GM18520 (cell line): Measurements from ENCODE around the gene ZC3H7A.
"Not testable (repeated sequence)": the region's sequence is repeated elsewhere in the genome, so short reads cannot be mapped to it uniquely, and the experiment has no call there.

Experiments used
- ATAC-seq: cut with Tn5 transposase; IDR thresholded peaks from one replicate; pipeline ENCODE4 v1.9.1; 2021; ENCODE audit not compliant: unreplicated experiment

ZC3H7A gene

GRCh38 chr16:11797166-11797956 is at the start of gene ZC3H7A:
Gene ZC3H7A (minus strand): TSS chr16:11797258. CDS start chr16:11782354, 14,904 bp downstream.
- ATAC-seq, result peak; percentile 85

GRCh38 chr16:11844499-11844898 is 47.4 kb upstream of the ZC3H7A start:
- no peak for ATAC-seq

- ATAC-seq, result no peak
Measured at GRCh38 chr16:11843861-11844260, 46.8 kb upstream of the ZC3H7A start.

- no peak for ATAC-seq
Measured at GRCh38 chr16:11843206-11843605, 46.1 kb upstream of the ZC3H7A start.

- no peak for ATAC-seq
Measured at GRCh38 chr16:11841026-11841425, 44.0 kb upstream of the ZC3H7A start.

GRCh38 chr16:11836650-11837244 is 39.7 kb upstream of the ZC3H7A start:
- no peak for ATAC-seq

GRCh38 chr16:11835891-11836649 is 39.0 kb upstream of the ZC3H7A start:
- ATAC-seq, result no peak

GRCh38 chr16:11835309-11835708 is 38.3 kb upstream of the ZC3H7A start:
- ATAC-seq, result no peak

- no peak for ATAC-seq
Measured at GRCh38 chr16:11833951-11834695, 37.1 kb upstream of the ZC3H7A start.

- ATAC-seq, result no peak
Measured at GRCh38 chr16:11828696-11829095, 31.6 kb upstream of the ZC3H7A start.

- ATAC-seq, result not testable (repeated sequence)
Measured at GRCh38 chr16:11825520-11826165, 28.6 kb upstream of the ZC3H7A start.

GRCh38 chr16:11824362-11824761 is 27.3 kb upstream of the ZC3H7A start:
- no peak for ATAC-seq

GRCh38 chr16:11823645-11824044 is 26.6 kb upstream of the ZC3H7A start:
- not testable (repeated sequence) for ATAC-seq

- ATAC-seq, result no peak
Measured at GRCh38 chr16:11819798-11820197, 22.7 kb upstream of the ZC3H7A start.

GRCh38 chr16:11818970-11819369 is 21.9 kb upstream of the ZC3H7A start:
- not testable (repeated sequence) for ATAC-seq

- ATAC-seq, result no peak
Measured at GRCh38 chr16:11816123-11816522, 19.1 kb upstream of the ZC3H7A start.

- not testable (repeated sequence) for ATAC-seq
Measured at GRCh38 chr16:11814800-11815199, 17.7 kb upstream of the ZC3H7A start.

GRCh38 chr16:11806721-11807120 is 9.7 kb upstream of the ZC3H7A start:
- no peak for ATAC-seq

GRCh38 chr16:11805556-11805955 is 8.5 kb upstream of the ZC3H7A start:
- no peak for ATAC-seq

GRCh38 chr16:11801481-11802021 is 4.5 kb upstream of the ZC3H7A start:
- ATAC-seq, result no peak
